ENCODE data around the gene HHLA2.

Gene HHLA2

GRCh38 chr3:108391917-108392593 is 95.7 kb downstream of the HHLA2 start:
- TF ChIP-seq CTCF (IDR thresholded peaks at IDR 0.05; ENCODE audit: low read depth, low read length, missing control alignments), result no peak
- no peak for DNase-seq (ENCODE audit: low read depth)
- H3K4me3 ChIP-seq (ENCODE audit: low read depth, low read length), result no peak overlapping the region

GRCh38 chr3:108393128-108393900 is 97.0 kb downstream of the HHLA2 start:
- TF ChIP-seq CTCF (IDR thresholded peaks at IDR 0.05; ENCODE audit: low read depth, low read length, missing control alignments), result no peak
- no peak for DNase-seq (ENCODE audit: low read depth)
- H3K4me3 ChIP-seq (ENCODE audit: low read depth, low read length), result no peak overlapping the region

GRCh38 chr3:108394016-108394415 is 97.7 kb downstream of the HHLA2 start:
- no peak for TF ChIP-seq CTCF (IDR thresholded peaks at IDR 0.05; ENCODE audit: low read depth, low read length, missing control alignments)
- no peak overlapping the region for H3K4me3 ChIP-seq (ENCODE audit: low read depth, low read length)
- no peak for DNase-seq (ENCODE audit: low read depth)

- DNase-seq (ENCODE audit: low read depth), result no peak
- H3K4me3 ChIP-seq (ENCODE audit: low read depth, low read length), result no peak overlapping the region
- TF ChIP-seq CTCF (IDR thresholded peaks at IDR 0.05; ENCODE audit: low read depth, low read length, missing control alignments), result no peak
Measured at GRCh38 chr3:108394563-108394962, 98.2 kb downstream of the HHLA2 start.

GRCh38 chr3:108396336-108396735 is 100.0 kb downstream of the HHLA2 start:
- no peak for DNase-seq (ENCODE audit: low read depth)
- H3K4me3 ChIP-seq (ENCODE audit: low read depth, low read length), result no peak overlapping the region
- no peak for TF ChIP-seq CTCF (IDR thresholded peaks at IDR 0.05; ENCODE audit: low read depth, low read length, missing control alignments)

GRCh38 chr3:108398510-108398909 is 102.2 kb downstream of the HHLA2 start:
- TF ChIP-seq CTCF (IDR thresholded peaks at IDR 0.05; ENCODE audit: low read depth, low read length, missing control alignments), result no peak
- no peak overlapping the region for H3K4me3 ChIP-seq (ENCODE audit: low read depth, low read length)
- no peak for DNase-seq (ENCODE audit: low read depth)
